ENCODE data around the gene SLC25A15.

Gene SLC25A15

DNA sequence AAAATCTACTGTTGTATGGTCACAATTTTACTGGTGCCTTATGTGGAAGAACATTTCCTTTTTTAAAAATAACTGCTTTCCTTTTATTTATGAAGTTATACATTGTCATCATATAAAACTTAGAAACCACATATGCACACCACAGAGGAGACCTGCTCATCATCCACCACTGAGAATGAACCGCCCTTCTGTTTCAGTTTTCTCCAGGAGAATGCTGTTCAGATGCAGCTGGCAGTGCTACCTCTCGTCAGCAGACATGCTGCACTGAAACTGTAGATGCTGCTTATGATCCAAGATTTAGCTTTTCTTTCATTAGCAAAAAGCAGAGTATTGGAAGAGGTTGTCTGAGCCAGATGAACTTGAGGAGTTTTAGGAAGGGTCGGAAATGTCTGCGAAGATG lies 10.1 kb downstream of the SLC25A15 start (continued):
- TF ChIP-seq, protein P1, sequence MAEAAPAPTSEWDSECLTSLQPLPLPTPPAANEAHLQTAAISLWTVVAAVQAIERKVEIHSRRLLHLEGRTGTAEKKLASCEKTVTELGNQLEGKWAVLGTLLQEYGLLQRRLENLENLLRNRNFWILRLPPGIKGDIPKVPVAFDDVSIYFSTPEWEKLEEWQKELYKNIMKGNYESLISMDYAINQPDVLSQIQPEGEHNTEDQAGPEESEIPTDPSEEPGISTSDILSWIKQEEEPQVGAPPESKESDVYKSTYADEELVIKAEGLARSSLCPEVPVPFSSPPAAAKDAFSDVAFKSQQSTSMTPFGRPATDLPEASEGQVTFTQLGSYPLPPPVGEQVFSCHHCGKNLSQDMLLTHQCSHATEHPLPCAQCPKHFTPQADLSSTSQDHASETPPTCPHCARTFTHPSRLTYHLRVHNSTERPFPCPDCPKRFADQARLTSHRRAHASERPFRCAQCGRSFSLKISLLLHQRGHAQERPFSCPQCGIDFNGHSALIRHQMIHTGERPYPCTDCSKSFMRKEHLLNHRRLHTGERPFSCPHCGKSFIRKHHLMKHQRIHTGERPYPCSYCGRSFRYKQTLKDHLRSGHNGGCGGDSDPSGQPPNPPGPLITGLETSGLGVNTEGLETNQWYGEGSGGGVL (tag by site-specific recombination; IDR thresholded peaks at IDR 0.05) = no peak
- no peak for TF ChIP-seq ZNF544 (tag by site-specific recombination; IDR thresholded peaks at IDR 0.05)
- TF ChIP-seq ZNF416 (tag by site-specific recombination; IDR thresholded peaks at IDR 0.05) = no peak
- no peak for TF ChIP-seq ZNF10 (tag by site-specific recombination; IDR thresholded peaks at IDR 0.05)
- TF ChIP-seq TCF7L2 (IDR thresholded peaks at IDR 0.05; ENCODE audit: borderline replicate concordance, low read depth, low read length) = no peak
- TF ChIP-seq ZNF221 (tag by site-specific recombination; IDR thresholded peaks at IDR 0.05; ENCODE audit: borderline replicate concordance) = no peak
- TF ChIP-seq, protein P2, sequence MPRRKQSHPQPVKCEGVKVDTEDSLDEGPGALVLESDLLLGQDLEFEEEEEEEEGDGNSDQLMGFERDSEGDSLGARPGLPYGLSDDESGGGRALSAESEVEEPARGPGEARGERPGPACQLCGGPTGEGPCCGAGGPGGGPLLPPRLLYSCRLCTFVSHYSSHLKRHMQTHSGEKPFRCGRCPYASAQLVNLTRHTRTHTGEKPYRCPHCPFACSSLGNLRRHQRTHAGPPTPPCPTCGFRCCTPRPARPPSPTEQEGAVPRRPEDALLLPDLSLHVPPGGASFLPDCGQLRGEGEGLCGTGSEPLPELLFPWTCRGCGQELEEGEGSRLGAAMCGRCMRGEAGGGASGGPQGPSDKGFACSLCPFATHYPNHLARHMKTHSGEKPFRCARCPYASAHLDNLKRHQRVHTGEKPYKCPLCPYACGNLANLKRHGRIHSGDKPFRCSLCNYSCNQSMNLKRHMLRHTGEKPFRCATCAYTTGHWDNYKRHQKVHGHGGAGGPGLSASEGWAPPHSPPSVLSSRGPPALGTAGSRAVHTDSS (tag by site-specific recombination; IDR thresholded peaks at IDR 0.05) = no peak

DNA sequence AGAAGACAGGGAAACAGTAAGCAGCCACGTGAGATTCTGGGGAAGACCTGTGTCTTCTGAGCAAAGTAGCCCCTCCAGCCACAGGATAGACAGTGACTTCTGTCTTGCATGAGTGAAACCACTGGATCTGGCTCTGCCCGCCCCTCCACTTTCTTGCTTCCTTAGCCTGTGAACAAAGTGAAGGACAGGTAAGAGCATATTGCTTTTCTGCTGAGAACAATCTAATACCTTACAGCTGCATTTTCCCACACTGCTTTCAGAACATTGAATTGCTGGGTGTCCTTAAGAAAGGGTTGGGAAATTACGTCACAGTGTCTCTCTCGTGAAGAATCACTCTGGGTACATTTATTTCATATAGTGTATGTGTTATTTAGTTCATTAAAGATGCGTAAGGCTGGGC lies 11.1 kb downstream of the SLC25A15 start:
- ChIA-PET CTCF (no interaction called here), POLR2A (no interaction called here)
- H3K9me3 ChIP-seq (ENCODE audit: control insufficient read depth, insufficient read depth, low read depth, low read length) = no peaks in the 10 kb centered on the region
- no peak overlapping the region for H3K4me3 ChIP-seq (ENCODE audit: low read depth, low read length)
- peaks cover 0 to 72% of the 10 kb centered on the region in 2 experiments; a peak in 2 of 3 replicates for H3K36me3 ChIP-seq (ENCODE audit: control insufficient read depth in 2 of 2, insufficient read depth in 1 of 2, low read length in 2 of 2)
- H3K27ac ChIP-seq (ENCODE audit: extremely low read depth, low read depth, low read length) = no peak overlapping the region
- TF ChIP-seq, protein P3, sequence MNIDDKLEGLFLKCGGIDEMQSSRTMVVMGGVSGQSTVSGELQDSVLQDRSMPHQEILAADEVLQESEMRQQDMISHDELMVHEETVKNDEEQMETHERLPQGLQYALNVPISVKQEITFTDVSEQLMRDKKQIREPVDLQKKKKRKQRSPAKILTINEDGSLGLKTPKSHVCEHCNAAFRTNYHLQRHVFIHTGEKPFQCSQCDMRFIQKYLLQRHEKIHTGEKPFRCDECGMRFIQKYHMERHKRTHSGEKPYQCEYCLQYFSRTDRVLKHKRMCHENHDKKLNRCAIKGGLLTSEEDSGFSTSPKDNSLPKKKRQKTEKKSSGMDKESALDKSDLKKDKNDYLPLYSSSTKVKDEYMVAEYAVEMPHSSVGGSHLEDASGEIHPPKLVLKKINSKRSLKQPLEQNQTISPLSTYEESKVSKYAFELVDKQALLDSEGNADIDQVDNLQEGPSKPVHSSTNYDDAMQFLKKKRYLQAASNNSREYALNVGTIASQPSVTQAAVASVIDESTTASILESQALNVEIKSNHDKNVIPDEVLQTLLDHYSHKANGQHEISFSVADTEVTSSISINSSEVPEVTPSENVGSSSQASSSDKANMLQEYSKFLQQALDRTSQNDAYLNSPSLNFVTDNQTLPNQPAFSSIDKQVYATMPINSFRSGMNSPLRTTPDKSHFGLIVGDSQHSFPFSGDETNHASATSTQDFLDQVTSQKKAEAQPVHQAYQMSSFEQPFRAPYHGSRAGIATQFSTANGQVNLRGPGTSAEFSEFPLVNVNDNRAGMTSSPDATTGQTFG (tag by site-specific recombination; IDR thresholded peaks at IDR 0.05; ENCODE audit: borderline replicate concordance) = no peak
- no peak for TF ChIP-seq ZNF629 (tag by site-specific recombination; IDR thresholded peaks at IDR 0.05)
- no peak for TF ChIP-seq KLF16 (tag by site-specific recombination; IDR thresholded peaks at IDR 0.05)
- TF ChIP-seq ZNF837 (tag by site-specific recombination; IDR thresholded peaks at IDR 0.05) = no peak
- no peak for TF ChIP-seq OSR2 (tag by site-specific recombination; IDR thresholded peaks at IDR 0.05)
- TF ChIP-seq ZNF426 (tag by site-specific recombination; IDR thresholded peaks at IDR 0.05) = no peak
- no peak for TF ChIP-seq ZNF211 (tag by site-specific recombination; IDR thresholded peaks at IDR 0.05; ENCODE audit: low read depth)
- no peak for TF ChIP-seq GLIS1 (tag by site-specific recombination; IDR thresholded peaks at IDR 0.05)
- TF ChIP-seq ZNF510 (tag by site-specific recombination; IDR thresholded peaks at IDR 0.05; ENCODE audit: insufficient replicate concordance) = no peak
- no peak for TF ChIP-seq OVOL3 (tag by site-specific recombination; IDR thresholded peaks at IDR 0.05)
- TF ChIP-seq SP7 (tag by site-specific recombination; IDR thresholded peaks at IDR 0.05) = no peak
- no peak for TF ChIP-seq ZNF777 (tag by site-specific recombination; IDR thresholded peaks at IDR 0.05; ENCODE audit: borderline replicate concordance)
- no peak for TF ChIP-seq ZSCAN23 (tag by site-specific recombination; IDR thresholded peaks at IDR 0.05)
- TF ChIP-seq ZNF747 (tag by site-specific recombination; IDR thresholded peaks at IDR 0.05) = no peak
- no peak for TF ChIP-seq ZNF23 (tag by site-specific recombination; IDR thresholded peaks at IDR 0.05; ENCODE audit: borderline replicate concordance)
- no peak for TF ChIP-seq ZNF830 (tag by site-specific recombination; IDR thresholded peaks at IDR 0.05; ENCODE audit: low read depth)
- TF ChIP-seq HOXA7 (CRISPR knock-in tag; IDR thresholded peaks at IDR 0.05; ENCODE audit: borderline replicate concordance) = no peak
- TF ChIP-seq YY1 (tag by site-specific recombination; IDR thresholded peaks at IDR 0.05) = no peak
- H3K4me1 ChIP-seq (ENCODE audit: control insufficient read depth, insufficient read depth, low read length) = no peaks in the 10 kb centered on the region
